HCT116 (cell line): Measurements from ENCODE around the gene ATXN2. TPM values are rescaled to one million over a fixed set of nuclear protein-coding genes. Genes with fewer than 3 reads are reported as not detected.
A peak's percentile ranks its signal among the peaks of the same experiment; 100 is the strongest.

Source experiments
- ATAC-seq: fragments of 200-7000 bp; cut with Tn5 transposase; 2 replicates; pipeline ENCODE4 v1.9.1; 2020; ENCODE audit warnings: mild to moderate bottlenecking, moderate library complexity
- BruUV-seq: library from RNA; stranded (reverse); fragments of 400-500 nt; replicated peaks from 2 replicates; lab custom pipeline; 2021; lab: Mats Ljungman, UMichigan
- CTCF ChIA-PET: fragments of 300-600 bp; sonication (Branson Sonifier 250); formaldehyde crosslinking; loops from one replicate; lab custom pipeline; 2021; ENCODE audit warnings: antibody characterized with exemption; lab: Charles Lee
- POLR2A ChIA-PET: fragments of 300-600, 350-600 bp; sonication (Branson Sonifier 250); formaldehyde crosslinking; loops from one replicate; lab custom pipeline; 2021; ENCODE audit warnings: antibody characterized with exemption; lab: Charles Lee
- RAD21 ChIA-PET, 2 experiments: fragments of 300-600 bp; sonication (Branson Sonifier 250); formaldehyde crosslinking; loops; one replicate each; lab custom pipeline; 2023; ENCODE audit warnings: low total read pairs in 2 of 2; ENCODE audit not compliant: uncharacterized antibody in 2 of 2, unreplicated experiment in 2 of 2, low non-redundant PET in 1 of 2; lab: Charles Lee
- DNase-seq: peaks from one replicate; pipeline ENCODE4 v3.0.0-alpha.2; 2010; ENCODE audit warnings: low read depth, low spot score
- H2AFZ ChIP-seq: fragments of 200-600 bp; shearing (Covaris generic), sonication (generic); 2 replicates; pipeline ENCODE4 v1.6.1; 2017; ENCODE audit warnings: low read depth, mixed run types, mixed read lengths, antibody characterized with exemption, low read length; ENCODE audit not compliant: poor library complexity, severe bottlenecking
- H3K27ac ChIP-seq: 2 replicates; pipeline ENCODE4 v1.5.1; 2012; ENCODE audit warnings: low read depth, low read length
- H3K27me3 ChIP-seq: fragments of 200-600 bp; sonication (generic); 2 replicates; pipeline ENCODE4 v1.6.1; 2016; ENCODE audit warnings: mixed run types, low read length, mixed read lengths; ENCODE audit not compliant: insufficient read depth
- H3K36me3 ChIP-seq, 2 experiments: fragments of 200-500 bp in 1 of 2; fragments of 200-600 bp in 1 of 2; sonication (Bioruptor generic) in 1 of 2; sonication (generic) in 1 of 2; 2 replicates each; pipeline versions ENCODE4 v1.5.1 to v1.6.1; 2014 to 2016; ENCODE audit warnings: low read length in 2 of 2, inconsistent platforms in 1 of 2, mixed read lengths in 1 of 2, mixed run types in 1 of 2; ENCODE audit not compliant: insufficient read depth in 2 of 2, control insufficient read depth in 1 of 2
- H3K4me1 ChIP-seq, 2 experiments: fragments of 200-600 bp in 1 of 2; sonication (generic) in 1 of 2; 2 replicates each; pipeline versions ENCODE4 v1.5.1 to v1.6.1; 2012 to 2017; ENCODE audit warnings: low read length in 2 of 2, inconsistent platforms in 1 of 2, mild to moderate bottlenecking in 1 of 2, mixed read lengths in 1 of 2, mixed run types in 1 of 2, moderate library complexity in 1 of 2; ENCODE audit not compliant: insufficient read depth in 2 of 2, control insufficient read depth in 1 of 2
- H3K4me2 ChIP-seq: fragments of 200-600 bp; sonication (generic); 2 replicates; pipeline ENCODE4 v1.6.1; 2017; ENCODE audit warnings: mixed run types, low read length, mixed read lengths
- H3K4me3 ChIP-seq, 2 experiments: fragments of 200-600 bp in 1 of 2; sonication (generic) in 1 of 2; replicated peaks in 1 of 2; 2 replicates each; pipeline ENCODE4 v1.5.1; 2011 to 2016; ENCODE audit warnings: low read length in 2 of 2, control low read depth in 1 of 2, low read depth in 1 of 2, mild to moderate bottlenecking in 1 of 2, mixed read lengths in 1 of 2, mixed run types in 1 of 2
- H3K79me2 ChIP-seq: fragments of 200-600 bp; sonication (generic); 2 replicates; pipeline ENCODE4 v1.6.1; 2017; ENCODE audit warnings: mild to moderate bottlenecking, mixed run types, low read length, moderate library complexity, mixed read lengths; ENCODE audit not compliant: insufficient read depth
- H3K9ac ChIP-seq: fragments of 200-600 bp; sonication (generic); 2 replicates; pipeline ENCODE4 v1.6.1; 2016; ENCODE audit warnings: low read length, mixed read lengths
- H3K9me2 ChIP-seq: fragments of 200-600 bp; sonication (generic), shearing (Covaris generic); 2 replicates; pipeline ENCODE4 v1.6.1; 2017; ENCODE audit warnings: mixed run types, mild to moderate bottlenecking, moderate library complexity; ENCODE audit not compliant: insufficient read depth
- H3K9me3 ChIP-seq, 2 experiments: fragments of 200-500 bp in 1 of 2; fragments of 200-600 bp in 1 of 2; sonication (Bioruptor generic) in 1 of 2; sonication (generic) in 1 of 2; 2 replicates each; pipeline ENCODE4 v1.6.1; 2014 to 2017; ENCODE audit warnings: low read length in 2 of 2, mixed read lengths in 2 of 2, inconsistent platforms in 1 of 2, low read depth in 1 of 2, mild to moderate bottlenecking in 1 of 2, mixed run types in 1 of 2, moderate library complexity in 1 of 2; ENCODE audit not compliant: control insufficient read depth in 1 of 2, insufficient read depth in 1 of 2
- H4K20me1 ChIP-seq: fragments of 200-600 bp; sonication (generic), shearing (Covaris generic); 2 replicates; pipeline ENCODE4 v1.6.1; 2017; ENCODE audit warnings: mixed run types, mild to moderate bottlenecking, moderate library complexity; ENCODE audit not compliant: insufficient read depth
- MAX ChIP-seq: IDR thresholded peaks from 2 replicates; pipeline ENCODE4 v1.6.1; 2012
- RAD21 ChIP-seq: IDR thresholded peaks from 2 replicates; pipeline ENCODE4 v1.6.1; 2012; ENCODE audit warnings: low read depth, mild to moderate bottlenecking
- SIN3A ChIP-seq: IDR thresholded peaks from 2 replicates; pipeline ENCODE4 v1.6.1; 2012; ENCODE audit warnings: low read depth
- TCF7L2 ChIP-seq: IDR thresholded peaks from 2 replicates; pipeline ENCODE4 v1.7.0; 2011; ENCODE audit warnings: borderline replicate concordance, inconsistent platforms; ENCODE audit not compliant: insufficient read depth, insufficient read length; ENCODE audit errors: extremely low read depth
- ZFX ChIP-seq: fragments of 450-650 bp; IDR thresholded peaks from 2 replicates; pipeline ENCODE4 v1.6.1; 2017
- intact Hi-C: fragments of 100-400 bp; cut with micrococcal nuclease; formaldehyde crosslinking; loops from 2 replicates; pipeline ENCODE4 v1.10.0; 2022
- total RNA-seq: library from RNA; stranded (reverse); gene quantifications from one replicate; pipeline ENCODE4 v1.2.1, GENCODE V29; 2021; ENCODE audit not compliant: unreplicated experiment
- TF ChIP-seq, protein P1 (sequence below): IDR thresholded peaks from 2 replicates; pipeline ENCODE4 v1.6.1; 2012; ENCODE audit warnings: low read depth

ATXN2 gene
- total RNA-seq, 1 experiment from 2014 or later: 72.7 TPM

GRCh38 chr12:111410431-111411184 lies 188.5 kb downstream of the ATXN2 start:
- no peak for DNase-seq
- peaks cover 49% of the 10 kb centered on the region for H3K79me2 ChIP-seq
- BruUV-seq: no TSS peak

More at GRCh38 chr12:111410431-111411184, 188.5 kb downstream of the ATXN2 start:
- H2AFZ ChIP-seq: no peak overlapping the region
- H3K9me3 ChIP-seq: no peaks in the 10 kb centered on the region
- no peak for ATAC-seq
- H3K9ac ChIP-seq: peak overlapping the region; percentile 38; the same call in 1 of the 2 replicates
- peaks cover 30 to 78% of the 10 kb centered on the region in 2 experiments for H3K4me1 ChIP-seq
- no peaks in the 10 kb centered on the region for H3K36me3 ChIP-seq
- intact Hi-C loops: no loop called here
- POLR2A ChIA-PET: interaction anchor here (1.3 kb wide), 1 partner anchor 27 kb away, joined by 4 read pairs; no protein-coding TSS in a partner anchor
- no peaks in the 10 kb centered on the region for H3K27me3 ChIP-seq
- H4K20me1 ChIP-seq: no peaks in the 10 kb centered on the region
- no peak overlapping the region for H3K4me3 ChIP-seq
- peak overlapping the region; percentile 67 for H3K4me2 ChIP-seq
- TF ChIP-seq, protein P1, sequence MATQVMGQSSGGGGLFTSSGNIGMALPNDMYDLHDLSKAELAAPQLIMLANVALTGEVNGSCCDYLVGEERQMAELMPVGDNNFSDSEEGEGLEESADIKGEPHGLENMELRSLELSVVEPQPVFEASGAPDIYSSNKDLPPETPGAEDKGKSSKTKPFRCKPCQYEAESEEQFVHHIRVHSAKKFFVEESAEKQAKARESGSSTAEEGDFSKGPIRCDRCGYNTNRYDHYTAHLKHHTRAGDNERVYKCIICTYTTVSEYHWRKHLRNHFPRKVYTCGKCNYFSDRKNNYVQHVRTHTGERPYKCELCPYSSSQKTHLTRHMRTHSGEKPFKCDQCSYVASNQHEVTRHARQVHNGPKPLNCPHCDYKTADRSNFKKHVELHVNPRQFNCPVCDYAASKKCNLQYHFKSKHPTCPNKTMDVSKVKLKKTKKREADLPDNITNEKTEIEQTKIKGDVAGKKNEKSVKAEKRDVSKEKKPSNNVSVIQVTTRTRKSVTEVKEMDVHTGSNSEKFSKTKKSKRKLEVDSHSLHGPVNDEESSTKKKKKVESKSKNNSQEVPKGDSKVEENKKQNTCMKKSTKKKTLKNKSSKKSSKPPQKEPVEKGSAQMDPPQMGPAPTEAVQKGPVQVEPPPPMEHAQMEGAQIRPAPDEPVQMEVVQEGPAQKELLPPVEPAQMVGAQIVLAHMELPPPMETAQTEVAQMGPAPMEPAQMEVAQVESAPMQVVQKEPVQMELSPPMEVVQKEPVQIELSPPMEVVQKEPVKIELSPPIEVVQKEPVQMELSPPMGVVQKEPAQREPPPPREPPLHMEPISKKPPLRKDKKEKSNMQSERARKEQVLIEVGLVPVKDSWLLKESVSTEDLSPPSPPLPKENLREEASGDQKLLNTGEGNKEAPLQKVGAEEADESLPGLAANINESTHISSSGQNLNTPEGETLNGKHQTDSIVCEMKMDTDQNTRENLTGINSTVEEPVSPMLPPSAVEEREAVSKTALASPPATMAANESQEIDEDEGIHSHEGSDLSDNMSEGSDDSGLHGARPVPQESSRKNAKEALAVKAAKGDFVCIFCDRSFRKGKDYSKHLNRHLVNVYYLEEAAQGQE: no peak
- no peak for TF ChIP-seq TCF7L2
- no peak for TF ChIP-seq ZFX
- no peak for TF ChIP-seq MAX
- TF ChIP-seq SIN3A: no peak
- TF ChIP-seq RAD21: no peak
- TF ChIP-seq, all 23 proteins: peak for 0
- Histone ChIP-seq H3K9me2 (no peaks in the 10 kb centered on the region), H3K27ac (peak overlapping the region; percentile 11; the same call in 1 of the 2 replicates)
- RAD21 ChIA-PET: interaction anchor here in 1 of 2 experiments (0.5 kb wide), 1 partner anchor 10 kb away, joined by 3 read pairs; no protein-coding TSS in a partner anchor
- CTCF ChIA-PET: interaction anchor here (1.0 kb wide), 1 partner anchor 13 kb away, joined by 3 read pairs; no protein-coding TSS in a partner anchor
